ENCODE results near the gene P2RX6.

- TF ChIP-seq CTCF (IDR thresholded peaks at IDR 0.05; ENCODE audit: poor library complexity) (no peak), EZH2 (IDR thresholded peaks at IDR 0.05; ENCODE audit: borderline replicate concordance) (no peak)
Measured at GRCh38 chr22:21068681-21069276, 53.8 kb downstream of the P2RX6 start.

Measured in hepatocyte (in vitro differentiated cells).